HepG2 (cell line): ENCODE results near the gene NSFL1C. TPM values are rescaled to one million over a fixed set of nuclear protein-coding genes. Genes with fewer than 3 reads are reported as not detected.
A peak's percentile ranks its signal among the peaks of the same experiment; 100 is the strongest.

Source experiments
- CREBL2 ChIP-seq: sonication (generic); formaldehyde crosslinking; IDR thresholded peaks from 2 replicates; pipeline ENCODE4 v1.8.1; 2023; ENCODE audit warnings: missing genetic modification reagents, mild to moderate bottlenecking, borderline replicate concordance
- DPF2 ChIP-seq: sonication (generic); formaldehyde crosslinking; IDR thresholded peaks from 2 replicates; pipeline ENCODE4 v1.4.0; 2020; ENCODE audit warnings: mild to moderate bottlenecking, low read depth, missing genetic modification reagents, borderline replicate concordance
- HNF4G ChIP-seq, 2 experiments: sonication (generic) in 1 of 2; formaldehyde crosslinking in 1 of 2; IDR thresholded peaks; 2 replicates each; pipeline versions ENCODE4 v1.4.0 to v1.6.1; 2011 to 2020; ENCODE audit warnings: borderline replicate concordance in 2 of 2, low read depth in 2 of 2, mild to moderate bottlenecking in 2 of 2, low read length in 1 of 2, missing genetic modification reagents in 1 of 2, moderate library complexity in 1 of 2
- HNRNPK ChIP-seq: fragments of 200-400 bp; formaldehyde crosslinking; IDR thresholded peaks from 2 replicates; pipeline ENCODE4 v1.6.1; 2018; ENCODE audit warnings: low read length, low read depth, moderate library complexity, mild to moderate bottlenecking; ENCODE audit not compliant: poor library complexity, severe bottlenecking
- PRPF4 ChIP-seq: fragments of 200-400 bp; formaldehyde crosslinking; IDR thresholded peaks from 2 replicates; pipeline ENCODE4 v1.6.1; 2016; ENCODE audit warnings: low read length, low read depth; ENCODE audit not compliant: poor library complexity, severe bottlenecking
- PTBP1 ChIP-seq: fragments of 200-400 bp; formaldehyde crosslinking; IDR thresholded peaks from 2 replicates; pipeline ENCODE4 v1.6.1; 2018; ENCODE audit warnings: low read length, low read depth; ENCODE audit not compliant: poor library complexity, severe bottlenecking
- SALL1 ChIP-seq: sonication (generic); formaldehyde crosslinking; IDR thresholded peaks from 2 replicates; pipeline ENCODE4 v1.8.0; 2022; ENCODE audit warnings: mild to moderate bottlenecking, missing genetic modification reagents
- ZC3H13 ChIP-seq: sonication (generic); formaldehyde crosslinking; IDR thresholded peaks from 2 replicates; pipeline ENCODE4 v1.8.1; 2023; ENCODE audit warnings: mild to moderate bottlenecking, missing genetic modification reagents, moderate library complexity
- ZHX2 ChIP-seq, 2 experiments: sonication (generic) in 1 of 2; formaldehyde crosslinking in 1 of 2; IDR thresholded peaks; 2 replicates each; pipeline versions ENCODE4 v1.6.1 to v1.9.0; 2014 to 2022; ENCODE audit warnings: antibody characterized with exemption in 1 of 2, borderline replicate concordance in 1 of 2, inconsistent platforms in 1 of 2, low read depth in 1 of 2, missing genetic modification reagents in 1 of 2
- ZNF160 ChIP-seq: sonication (generic); formaldehyde crosslinking; IDR thresholded peaks from 2 replicates; pipeline ENCODE4 v1.8.0; 2022; ENCODE audit warnings: mild to moderate bottlenecking, inconsistent platforms, missing genetic modification reagents
- ZNF432 ChIP-seq: sonication (generic); formaldehyde crosslinking; IDR thresholded peaks from 2 replicates; pipeline ENCODE4 v1.5.0; 2020; ENCODE audit warnings: missing genetic modification reagents, mild to moderate bottlenecking, borderline replicate concordance
- ZNF44 ChIP-seq: sonication (generic); formaldehyde crosslinking; IDR thresholded peaks from 2 replicates; pipeline ENCODE4 v1.5.1; 2020; ENCODE audit warnings: mild to moderate bottlenecking, missing genetic modification reagents
- ZNF614 ChIP-seq: IDR thresholded peaks from 2 replicates; pipeline ENCODE4 v1.6.1; 2018; ENCODE audit warnings: missing biosample characterization, missing genetic modification reagents, inconsistent platforms, borderline replicate concordance
- ZNF773 ChIP-seq: sonication (generic); formaldehyde crosslinking; IDR thresholded peaks from 2 replicates; pipeline ENCODE4 v1.4.0; 2020; ENCODE audit warnings: missing genetic modification reagents, borderline replicate concordance
- ZZZ3 ChIP-seq: sonication (generic); formaldehyde crosslinking; IDR thresholded peaks from 2 replicates; pipeline ENCODE4 v1.4.0; 2020; ENCODE audit warnings: missing genetic modification reagents, mild to moderate bottlenecking, borderline replicate concordance
- polyA plus RNA-seq, 8 experiments: library from polyadenylated mRNA; depleted of rRNA in 3 of 8; stranded (reverse) in 7 of 8; unstranded in 1 of 8; fragments of >200 nt; fragmentation: Illumina TruSeq in 4 of 8; extraction: Trizol in 4 of 8; gene quantifications; 2 replicates each; pipeline versions ENCODE4 v1.2.1 to v1.2.3, GENCODE V29; 2011 to 2016; ENCODE audit warnings: low read depth in 4 of 8, missing spikeins in 1 of 8, mixed read lengths in 1 of 8; ENCODE audit not compliant: insufficient read depth in 1 of 8
- total RNA-seq, 5 experiments: library from RNA; depleted of rRNA; stranded (reverse); fragments of >200 nt; fragmentation: Illumina TruSeq; extraction: Trizol; gene quantifications; 2 replicates each; pipeline ENCODE4 v1.2.3, GENCODE V29; 2016; ENCODE audit warnings: low read depth in 1 of 5

NSFL1C gene
- total and polyA plus RNA-seq, 2 of the 13 experiments (the other 11 are each of a cell fraction or from before 2014, with no cell fraction given), result 22.9 to 62.7 TPM

- TF ChIP-seq ZHX2 (IDR thresholded peaks at IDR 0.05; ENCODE audit: low read depth), result peak; percentile 96
- TF ChIP-seq ZHX2 (CRISPR knock-in tag; IDR thresholded peaks at IDR 0.05; ENCODE audit: borderline replicate concordance), result peak; percentile 98
- peak; percentile 27 for TF ChIP-seq PTBP1
- 0 out of 2 replicates have a peak, but pooled peaks have one; percentile 40 for TF ChIP-seq DPF2 (CRISPR knock-in tag)
- TF ChIP-seq PRPF4, result no peak
- TF ChIP-seq HNF4G (IDR thresholded peaks at IDR 0.05; ENCODE audit: borderline replicate concordance, low read depth, low read length), result peak; percentile 40; the same call in 1 of the 2 replicates
- TF ChIP-seq HNF4G (CRISPR knock-in tag; IDR thresholded peaks at IDR 0.05; ENCODE audit: borderline replicate concordance, low read depth), result peak; percentile 90; the same call in 1 of the 2 replicates
- peak; percentile 98 for TF ChIP-seq ZNF773 (CRISPR knock-in tag)
- peak; percentile 97 for TF ChIP-seq SALL1 (CRISPR knock-in tag)
- TF ChIP-seq CREBL2 (CRISPR knock-in tag), result peak; percentile 97
- peak; percentile 98 for TF ChIP-seq HNRNPK
- peak; percentile 91 for TF ChIP-seq ZNF44 (CRISPR knock-in tag)
- no peak for TF ChIP-seq ZNF432 (CRISPR knock-in tag)
- TF ChIP-seq ZC3H13, result peak; percentile 98
- peak; percentile 94 for TF ChIP-seq ZZZ3
- peak; percentile 98 for TF ChIP-seq ZNF160 (CRISPR knock-in tag)
- peak; percentile 88 for TF ChIP-seq ZNF614 (CRISPR knock-in tag)
Observed at GRCh38 chr20:1466211-1467081, at the start of gene NSFL1C (continued).
